NCI-H2081 (cell line): Measurements from ENCODE around the gene DOCK7.

Source experiments
- DNase-seq, 2 experiments: peaks; one replicate each; lab custom pipeline; 2025; lab: John Stamatoyannopoulos, UW

Gene DOCK7

GRCh38 chr1:62444701-62445100, 243.5 kb downstream of the DOCK7 start:
- DNase-seq, result no peak

- no peak for DNase-seq
Observed at GRCh38 chr1:62439652-62440371, 248.4 kb downstream of the DOCK7 start.

GRCh38 chr1:62438163-62438562, 250.0 kb downstream of the DOCK7 start:
- no peak for DNase-seq

GRCh38 chr1:62437273-62437940, 250.8 kb downstream of the DOCK7 start:
- peak in 1 of 2 experiments; percentile 7 for DNase-seq

- peak; percentile 99 to 100 for DNase-seq
Observed at GRCh38 chr1:62436466-62437272, 251.5 kb downstream of the DOCK7 start, which contains the start of gene USP1. TSS of gene USP1 (plus strand) at chr1:62437049. CDS start at chr1:62439868, 2,819 bp downstream.

- no peak for DNase-seq
Observed at GRCh38 chr1:62436039-62436465, 252.1 kb downstream of the DOCK7 start.

- DNase-seq, result peak in 1 of 2 experiments; percentile 66
Observed at GRCh38 chr1:62435231-62436038, 252.8 kb downstream of the DOCK7 start.

- no peak for DNase-seq
Observed at GRCh38 chr1:62434618-62435001, 253.6 kb downstream of the DOCK7 start.

- no peak for DNase-seq
Observed at GRCh38 chr1:62433861-62434617, 254.1 kb downstream of the DOCK7 start.

- no peak for DNase-seq
Observed at GRCh38 chr1:62429581-62429980, 258.6 kb downstream of the DOCK7 start.

GRCh38 chr1:62428351-62428750, 259.8 kb downstream of the DOCK7 start:
- DNase-seq, result no peak

- no peak for DNase-seq
Observed at GRCh38 chr1:62426794-62427193, 261.4 kb downstream of the DOCK7 start.

GRCh38 chr1:62426237-62426636, 261.9 kb downstream of the DOCK7 start:
- peak in 1 of 2 experiments; percentile 3 for DNase-seq

- DNase-seq, result no peak
Observed at GRCh38 chr1:62425041-62425440, 263.1 kb downstream of the DOCK7 start.

GRCh38 chr1:62424411-62424810, 263.8 kb downstream of the DOCK7 start:
- DNase-seq, result no peak

GRCh38 chr1:62423580-62424242, 264.5 kb downstream of the DOCK7 start:
- no peak for DNase-seq

- no peak for DNase-seq
Observed at GRCh38 chr1:62420214-62420613, 268.0 kb downstream of the DOCK7 start.

GRCh38 chr1:62417351-62417999, 270.7 kb downstream of the DOCK7 start:
- no peak for DNase-seq

GRCh38 chr1:62415687-62416086, 272.5 kb downstream of the DOCK7 start:
- DNase-seq, result no peak
